NCI-H2171 (cell line): Measurements from ENCODE around the gene MAGI2.
"Not testable (repeated sequence)": the region's sequence is repeated elsewhere in the genome, so short reads cannot be mapped to it uniquely, and the experiment has no call there.

ENCODE experiments used
- DNase-seq: peaks from one replicate; lab custom pipeline; 2025; lab: John Stamatoyannopoulos, UW

Gene MAGI2

DNA sequence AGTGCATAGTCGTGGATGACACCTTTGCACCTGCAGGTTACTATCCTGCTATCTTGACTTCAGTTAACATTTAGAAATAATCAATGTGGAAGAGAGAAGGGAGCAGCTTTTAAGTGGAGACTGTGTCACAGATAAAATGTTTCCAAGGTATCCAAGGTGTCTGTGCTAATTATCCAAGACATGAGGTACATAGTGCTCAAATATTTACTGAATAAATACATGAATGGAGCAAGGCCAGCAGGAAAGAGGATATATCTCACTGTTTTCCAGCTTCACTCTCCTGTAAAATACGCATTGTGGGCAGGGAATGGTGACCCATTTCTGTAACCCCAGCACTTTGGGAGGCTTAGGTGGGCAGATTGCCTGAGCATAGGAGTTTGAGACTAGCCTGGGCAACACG is 1102.5 kb downstream of the MAGI2 start:
- DNase-seq, result no peak

DNA sequence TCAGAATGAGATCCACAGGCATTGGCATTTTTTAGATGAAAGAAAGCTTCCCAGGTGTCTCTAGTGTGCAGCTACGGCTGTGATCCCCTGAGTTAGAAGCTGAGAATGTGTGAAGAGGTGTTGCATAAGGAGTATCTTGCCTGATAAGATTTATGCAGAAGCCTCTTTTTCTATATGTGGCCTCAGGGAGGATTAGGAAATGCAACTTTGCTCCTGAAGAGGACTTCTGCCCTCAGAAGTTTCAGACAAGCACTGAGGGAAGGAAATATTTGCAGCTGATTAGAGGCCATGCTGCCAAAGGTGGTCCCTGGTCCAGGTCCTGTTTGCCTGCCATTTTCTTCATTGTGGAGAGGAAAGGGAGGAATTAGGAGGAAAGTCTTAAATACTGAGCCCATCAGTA is 1103.1 kb downstream of the MAGI2 start:
- DNase-seq, result no peak

GRCh38 chr7:78346827-78347226 is 1106.6 kb downstream of the MAGI2 start:
- DNase-seq, result no peak

DNA sequence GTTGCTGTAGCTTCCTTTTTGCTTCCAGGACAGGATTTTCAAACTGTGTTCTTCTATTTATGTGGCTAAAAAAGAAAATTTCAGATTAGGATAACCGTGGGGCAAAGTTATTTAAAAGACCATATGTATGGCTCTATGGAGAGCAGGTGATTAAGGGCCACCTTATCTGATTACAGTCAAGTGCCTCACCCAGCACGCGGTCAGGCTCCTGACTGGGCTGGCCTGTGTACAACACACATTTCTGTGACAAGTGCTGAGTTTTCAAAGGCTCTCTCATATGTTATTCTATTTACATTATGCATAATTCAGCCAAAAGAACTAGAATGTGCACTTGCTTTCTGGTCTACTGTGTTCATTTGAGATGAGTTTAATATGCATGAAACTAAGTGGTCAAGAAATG is 1107.5 kb downstream of the MAGI2 start:
- no peak for DNase-seq

DNA sequence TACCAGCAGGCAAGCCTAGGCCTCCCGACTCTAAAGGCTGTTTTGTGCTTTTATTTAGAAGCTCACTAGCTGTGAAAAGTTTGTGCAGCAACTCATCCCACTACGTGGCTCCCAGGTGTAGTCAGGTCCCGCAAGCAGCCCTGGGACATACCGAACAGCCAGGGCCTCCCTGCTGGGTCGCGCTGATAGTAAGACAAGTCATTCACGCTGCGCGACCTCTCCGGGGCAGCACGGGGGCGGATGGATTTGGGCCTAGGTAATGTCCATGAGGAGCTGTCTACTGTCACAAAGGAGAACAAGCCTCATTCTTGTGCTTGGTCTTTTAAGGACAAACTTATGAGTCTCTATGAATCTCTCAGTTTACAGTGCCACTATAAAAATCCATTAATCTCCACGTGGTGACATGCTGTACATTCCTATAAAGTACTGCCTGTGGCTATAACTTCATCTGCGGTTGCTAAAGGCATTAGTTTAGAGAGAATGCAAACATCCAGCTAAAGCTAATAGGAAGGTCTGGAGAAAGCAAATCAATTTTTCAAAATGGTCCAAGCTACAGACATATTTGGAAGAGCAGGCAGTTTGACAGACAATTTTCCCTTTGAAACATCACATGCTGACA is 1108.1 kb downstream of the MAGI2 start:
- DNase-seq, result no peak

- no peak for DNase-seq
These were observed 1119.0 kb downstream of the MAGI2 start for GRCh38 chr7:78334426-78334825.

DNA sequence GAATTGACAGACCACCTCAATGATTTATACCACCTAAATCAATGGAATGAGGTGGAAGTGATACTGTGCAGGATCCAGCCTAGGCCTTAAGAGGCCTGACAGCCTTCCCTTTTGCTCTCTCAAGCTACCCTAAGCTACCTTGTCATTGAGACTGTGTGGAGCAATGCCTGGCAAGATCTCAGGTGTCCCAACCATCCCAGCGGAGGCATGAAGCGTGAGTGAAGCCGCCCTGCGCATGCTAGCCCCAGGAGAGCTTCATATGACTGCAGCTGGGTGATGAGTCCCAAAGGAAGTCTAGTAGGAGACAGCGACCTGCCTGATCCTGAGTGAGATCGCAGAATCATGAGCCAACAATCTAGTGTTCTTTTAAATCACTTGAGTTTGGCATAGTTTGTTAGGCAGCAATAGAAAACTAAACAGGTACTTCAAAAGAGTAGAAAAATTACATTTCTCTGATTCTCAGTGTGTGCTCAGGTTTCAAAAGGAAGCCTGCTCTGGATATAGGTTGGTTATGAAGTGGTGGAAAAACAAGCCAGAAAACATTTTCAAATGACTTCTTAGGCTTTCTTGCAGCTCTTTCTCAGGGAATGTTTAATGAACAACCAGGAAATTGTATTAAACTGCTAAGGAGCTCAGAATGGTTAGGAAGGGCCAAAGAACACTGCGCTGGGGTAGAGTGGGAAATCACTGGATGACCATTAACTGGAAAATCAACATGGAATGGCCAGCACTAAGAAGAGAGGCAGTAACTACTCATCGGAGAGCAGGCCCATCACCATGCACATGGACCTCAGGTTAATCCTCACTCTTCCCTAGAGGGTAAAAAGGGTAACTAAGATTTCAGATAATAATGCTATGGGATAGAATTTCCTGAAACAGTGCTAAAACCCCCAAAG is 1119.7 kb downstream of the MAGI2 start:
- DNase-seq, result no peak

GRCh38 chr7:78329001-78329655 is 1124.3 kb downstream of the MAGI2 start:
- peak; percentile 8 for DNase-seq

GRCh38 chr7:78327718-78328117 is 1125.7 kb downstream of the MAGI2 start:
- no peak for DNase-seq

DNA sequence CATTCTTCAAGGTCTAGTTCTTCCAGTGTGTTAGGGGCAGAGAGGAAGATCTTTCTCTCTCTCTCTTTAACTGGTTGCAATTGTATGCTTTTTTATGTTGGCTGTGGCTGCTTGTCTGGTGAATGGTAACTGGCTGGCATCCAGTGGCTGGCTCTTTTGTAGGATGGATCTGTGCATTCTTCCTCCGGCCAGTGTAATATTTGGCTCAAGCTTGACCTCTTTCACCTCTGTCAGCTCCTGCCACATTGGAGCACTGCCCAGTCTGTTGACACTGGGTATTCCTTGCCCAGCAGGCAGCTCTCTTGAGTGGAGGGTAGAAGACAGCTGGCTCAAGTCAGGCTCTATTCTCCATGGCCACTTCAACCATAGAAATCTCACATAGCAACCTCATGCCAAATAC is 1126.6 kb downstream of the MAGI2 start:
- DNase-seq, result no peak

DNA sequence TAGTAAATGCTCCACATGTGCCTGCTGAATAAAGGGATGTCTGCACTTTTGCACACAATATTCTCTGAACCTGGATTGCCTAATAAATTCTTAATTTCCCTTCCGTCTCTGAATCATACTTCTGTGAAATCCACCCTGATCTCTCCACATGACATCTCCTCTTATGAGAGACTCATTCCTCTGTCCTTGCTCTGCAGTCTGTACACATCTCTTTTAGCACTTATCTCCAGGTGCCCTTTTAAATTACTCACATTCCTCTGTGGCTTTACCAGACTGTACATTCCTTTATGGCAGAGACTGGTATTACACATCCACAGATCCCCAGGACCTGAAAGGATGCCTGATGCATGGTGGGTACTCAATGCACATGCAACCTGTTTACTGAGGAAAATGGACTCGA is 1127.3 kb downstream of the MAGI2 start:
- no peak for DNase-seq

GRCh38 chr7:78323118-78323517 is 1130.3 kb downstream of the MAGI2 start:
- no peak for DNase-seq

- DNase-seq, result not testable (repeated sequence)
These were observed 1131.2 kb downstream of the MAGI2 start for GRCh38 chr7:78322231-78322630.

DNA sequence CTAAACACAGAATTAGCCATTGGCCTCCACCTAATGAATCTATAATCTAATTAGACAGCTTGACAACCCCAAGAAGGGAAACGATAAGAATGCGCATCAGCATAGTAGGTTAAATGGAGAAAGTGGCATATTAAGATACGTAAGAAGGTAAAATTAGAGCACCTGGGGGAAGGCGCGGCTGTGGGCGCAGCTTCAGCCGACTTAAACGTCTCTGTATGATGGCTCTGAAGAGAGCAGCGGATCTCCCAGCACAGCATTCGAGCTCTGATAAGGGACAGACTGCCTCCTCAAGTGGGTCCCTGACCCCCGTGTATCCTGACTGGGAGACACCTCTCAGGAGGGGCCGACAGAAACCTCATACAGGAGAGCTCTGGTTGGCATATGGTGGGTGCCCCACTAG is 1136.1 kb downstream of the MAGI2 start:
- no peak for DNase-seq

GRCh38 chr7:78316110-78316509 is 1137.4 kb downstream of the MAGI2 start:
- DNase-seq, result no peak

- DNase-seq, result no peak
These were observed 1138.3 kb downstream of the MAGI2 start for GRCh38 chr7:78315119-78315518.

GRCh38 chr7:78311181-78311580 is 1142.3 kb downstream of the MAGI2 start:
- DNase-seq, result no peak

DNA sequence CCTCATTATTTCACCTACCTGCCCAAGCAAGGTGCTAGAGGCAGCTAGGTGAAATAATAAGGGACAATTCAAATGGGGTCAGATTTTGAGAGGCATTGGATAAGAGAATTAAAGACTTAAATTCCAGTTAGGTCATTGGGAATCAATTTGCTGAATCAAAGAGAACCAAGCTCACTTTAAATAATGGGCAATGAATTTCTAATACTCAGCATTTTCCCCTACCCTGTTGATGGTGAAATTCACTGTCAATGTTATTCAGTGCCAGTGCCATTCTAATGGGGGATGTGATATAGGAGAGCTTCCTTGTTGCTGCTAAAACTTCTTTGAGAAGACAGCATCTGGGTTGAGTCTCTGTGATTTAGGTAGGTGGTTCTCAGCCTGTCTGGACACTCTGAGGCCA is 1145.6 kb downstream of the MAGI2 start:
- DNase-seq, result no peak

GRCh38 chr7:78306634-78307033 is 1146.8 kb downstream of the MAGI2 start:
- DNase-seq, result no peak

DNA sequence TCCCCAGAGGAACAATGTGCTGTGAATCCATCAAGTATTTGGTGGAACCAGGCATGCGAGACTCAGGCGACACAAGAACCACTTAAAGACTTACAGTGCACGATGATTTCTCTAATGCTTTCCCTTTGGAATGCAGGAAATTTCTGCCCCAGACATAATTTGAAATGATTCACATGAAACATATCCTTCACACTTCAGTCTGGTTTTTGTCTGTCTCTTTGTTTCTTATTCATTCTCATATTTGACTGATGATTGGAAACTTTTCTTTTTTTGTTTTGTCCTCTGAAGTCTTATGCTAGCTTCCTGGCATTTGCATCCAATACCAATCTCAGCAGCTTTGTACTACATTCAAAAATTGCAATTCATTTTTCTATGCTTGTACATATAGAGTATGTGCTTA is 1152.1 kb downstream of the MAGI2 start:
- no peak for DNase-seq

- DNase-seq, result no peak
These were observed 1154.4 kb downstream of the MAGI2 start for GRCh38 chr7:78299088-78299487.

DNA sequence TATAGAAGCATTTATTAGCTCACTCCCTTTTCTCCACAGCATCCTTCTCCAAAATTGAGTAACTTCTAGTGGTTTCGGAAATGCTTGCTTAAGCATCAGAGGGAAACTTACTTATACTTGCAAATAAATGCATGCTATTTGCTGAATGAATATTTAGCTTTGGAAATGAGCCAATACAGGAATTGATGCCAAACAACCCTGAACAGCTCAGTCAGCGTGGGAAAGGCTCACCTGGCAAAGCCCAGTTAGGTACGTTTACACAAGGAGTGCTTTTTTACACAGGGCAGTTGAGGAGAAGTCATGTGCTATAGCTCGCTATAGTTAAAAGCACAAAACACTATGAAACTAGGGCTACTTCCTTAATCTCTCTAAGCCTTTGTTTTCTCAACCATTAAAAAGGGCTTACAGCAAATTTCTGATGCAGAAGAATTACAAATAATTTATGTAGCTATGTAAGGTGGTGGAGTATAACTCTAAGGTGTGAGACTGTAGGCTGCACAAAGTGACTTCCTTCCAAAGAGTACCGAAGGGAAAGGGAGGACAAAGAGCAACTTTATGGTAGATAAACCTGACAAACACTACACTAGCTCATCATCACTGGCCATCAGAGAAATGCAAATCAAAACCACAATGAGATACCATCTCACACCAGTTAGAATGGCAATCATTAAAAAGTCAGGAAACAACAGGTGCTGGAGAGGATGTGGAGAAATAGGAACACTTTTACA is 1156.7 kb downstream of the MAGI2 start:
- no peak for DNase-seq
